ENCODE measurements around the gene SP2. TPM values are rescaled to one million over a fixed set of nuclear protein-coding genes. Genes with fewer than 3 reads are reported as not detected.

The SP2 gene
- total RNA-seq, 1 experiment from 2014 or later = 22.2 TPM

- no peak for ATAC-seq
- Histone ChIP-seq H3K4me2 (ENCODE audit: low read length) (no peak overlapping the region), H3K79me2 (ENCODE audit: insufficient read depth, low read length) (peaks cover 19% of the 10 kb centered on the region), H4K20me1 (ENCODE audit: insufficient read depth) (no peaks in the 10 kb centered on the region), H3K27me3 (ENCODE audit: insufficient read depth, low read length) (no peaks in the 10 kb centered on the region), H3K36me3 (ENCODE audit: control insufficient read depth in 1 of 2, insufficient read depth in 2 of 2, low read length in 2 of 2) (peaks cover 0 to 7% of the 10 kb centered on the region in 2 experiments; a peak in 1 of 4 replicates), H3K4me1 (ENCODE audit: control insufficient read depth in 1 of 2, insufficient read depth in 2 of 2, low read length in 2 of 2) (peaks cover 4 to 11% of the 10 kb centered on the region in 2 experiments; a peak in 3 of 4 replicates), H2AFZ (ENCODE audit: low read depth, low read length, poor library complexity, severe bottlenecking) (no peak overlapping the region), H3K4me3 (replicated peaks in 1 of 2; ENCODE audit: low read depth in 1 of 2, low read length in 2 of 2) (no peak overlapping the region), H3K9me3 (ENCODE audit: control insufficient read depth in 1 of 2, insufficient read depth in 1 of 2, low read depth in 1 of 2, low read length in 2 of 2) (no peaks in the 10 kb centered on the region), H3K27ac (ENCODE audit: low read depth, low read length) (no peak overlapping the region), H3K9me2 (ENCODE audit: insufficient read depth) (no peaks in the 10 kb centered on the region), H3K9ac (ENCODE audit: low read length) (no peak overlapping the region)
- intact Hi-C loops (cut with micrococcal nuclease) = no loop called here
- no TSS peak for BruUV-seq (replicated peaks)
- ChIA-PET CTCF (interaction anchor here (1.2 kb wide), 1 partner anchor 12 kb away, joined by 3 read pairs; no protein-coding TSS in a partner anchor), POLR2A (no interaction called here), RAD21 (ENCODE audit: low non-redundant PET in 1 of 2, low total read pairs in 2 of 2, uncharacterized antibody in 2 of 2, unreplicated experiment in 2 of 2) (no interaction called here)
- TF ChIP-seq EGR1 (IDR thresholded peaks at IDR 0.05; ENCODE audit: low read depth) (no peak), SP1 (IDR thresholded peaks at IDR 0.05; ENCODE audit: low read depth) (no peak), TCF7L2 (IDR thresholded peaks at IDR 0.05; ENCODE audit: borderline replicate concordance, extremely low read depth, insufficient read depth, insufficient read length) (no peak), CEBPB (IDR thresholded peaks at IDR 0.05; ENCODE audit: low read depth) (no peak), ELF1 (IDR thresholded peaks at IDR 0.05; ENCODE audit: borderline replicate concordance, low read depth) (no peak), RAD21 (IDR thresholded peaks at IDR 0.05; ENCODE audit: low read depth) (no peak), EZH2 (IDR thresholded peaks at IDR 0.05) (no peak), ZNF274 (IDR thresholded peaks at IDR 0.05; ENCODE audit: low read depth, low read length) (no peak), CBX3 (IDR thresholded peaks at IDR 0.05; ENCODE audit: low read depth) (no peak), YY1 (IDR thresholded peaks at IDR 0.05; ENCODE audit: extremely low read depth, insufficient replicate concordance, low read depth, low read length) (no peak), MAX (IDR thresholded peaks at IDR 0.05) (no peak), ATF3 (IDR thresholded peaks at IDR 0.05) (no peak), SRF (IDR thresholded peaks at IDR 0.05; ENCODE audit: low read depth) (no peak), ZFX (IDR thresholded peaks at IDR 0.05) (no peak), POLR2AphosphoS5 (IDR thresholded peaks at IDR 0.05; ENCODE audit: low read depth, low read length) (no peak)
- DNase-seq (ENCODE audit: low read depth, low spot score) = no peak
These were observed 5.4 kb downstream of the SP2 start for GRCh38 chr17:47901423-47901822.
